B cell (primary cell): ENCODE measurements around the gene B4GALT7. TPM values are rescaled to one million over a fixed set of nuclear protein-coding genes. Genes with fewer than 3 reads are reported as not detected.
"Not testable (repeated sequence)": the region's sequence is repeated elsewhere in the genome, so short reads cannot be mapped to it uniquely, and the experiment has no call there.

Source experiments
- ATAC-seq: fragments of 200-7000 bp; cut with Tn5 transposase; one replicate; pipeline ENCODE4 v1.10.0; 2021; ENCODE audit warnings: low read depth, mild to moderate bottlenecking, moderate number of reproducible peaks, moderate library complexity
- CTCF ChIA-PET: fragments of 350-600 bp; sonication (Branson Sonifier 250); formaldehyde crosslinking; loops from one replicate; lab custom pipeline; 2021; ENCODE audit warnings: antibody characterized with exemption, inconsistent platforms; lab: Charles Lee
- POLR2A ChIA-PET: fragments of 350-600 bp; sonication (Branson Sonifier 250); formaldehyde crosslinking; loops from one replicate; lab custom pipeline; 2021; ENCODE audit warnings: antibody characterized with exemption; lab: Charles Lee
- DNase-seq: peaks from one replicate; pipeline ENCODE4 v3.0.0; 2013
- H2AFZ ChIP-seq: 2 replicates; pipeline ENCODE4 v1.6.1; 2012; ENCODE audit warnings: mild to moderate bottlenecking, low read depth, low read length; ENCODE audit not compliant: insufficient read depth, poor library complexity, severe bottlenecking
- H3K27ac ChIP-seq, 2 donors: 1 replicate in 1 of 2; 2 replicates in 1 of 2; pipeline ENCODE4 v1.5.1; 2012 to 2013; ENCODE audit warnings: low read length in 2 of 2, mild to moderate bottlenecking in 2 of 2, moderate library complexity in 1 of 2
- H3K27me3 ChIP-seq, 4 experiments: fragments of 200-600 bp in 1 of 4; sonication (generic) in 1 of 4; replicated peaks in 1 of 4; 1 replicate in 2 of 4; 2 replicates in 2 of 4; pipeline versions ENCODE4 v1.6.1 to v1.7.0; 2013 to 2016; ENCODE audit warnings: low read length in 3 of 4, mild to moderate bottlenecking in 2 of 4, mixed read lengths in 1 of 4, moderate library complexity in 1 of 4; ENCODE audit not compliant: insufficient read depth in 4 of 4, control insufficient read depth in 3 of 4; ENCODE audit errors: control extremely low read depth in 1 of 4
- H3K36me3 ChIP-seq, 2 experiments: replicated peaks in 1 of 2; 1 replicate in 1 of 2; 2 replicates in 1 of 2; pipeline versions ENCODE4 v1.6.1 to v1.7.1; 2013; ENCODE audit warnings: low read length in 1 of 2; ENCODE audit not compliant: insufficient read depth in 2 of 2, control insufficient read depth in 1 of 2; ENCODE audit errors: control extremely low read depth in 1 of 2, extremely low read depth in 1 of 2
- H3K4me1 ChIP-seq, 2 donors: fragments of 200-600 bp in 1 of 2; sonication (generic) in 1 of 2; 1 replicate in 1 of 2; 2 replicates in 1 of 2; pipeline versions ENCODE4 v1.5.1 to v1.6.1; 2013 to 2017; ENCODE audit warnings: low read length in 2 of 2; ENCODE audit not compliant: control insufficient read depth in 2 of 2, insufficient read depth in 2 of 2
- H3K4me2 ChIP-seq: replicated peaks from 2 replicates; pipeline ENCODE3; 2012; ENCODE audit warnings: mild to moderate bottlenecking, low read depth, low read length; ENCODE audit not compliant: poor library complexity, severe bottlenecking
- H3K4me3 ChIP-seq, 5 experiments: fragments of 200-600 bp in 1 of 5; sonication (generic) in 1 of 5; 1 replicate in 3 of 5; 2 replicates in 2 of 5; pipeline versions ENCODE4 v1.5.1 to v1.7.0; 2011 to 2016; ENCODE audit warnings: low read length in 4 of 5, mild to moderate bottlenecking in 4 of 5, low read depth in 2 of 5, control low read depth in 1 of 5, moderate library complexity in 1 of 5; ENCODE audit not compliant: insufficient read depth in 1 of 5; ENCODE audit errors: control extremely low read depth in 1 of 5, extremely low read depth in 1 of 5
- H3K79me2 ChIP-seq: fragments of 200-600 bp; sonication (generic); one replicate; pipeline ENCODE4 v1.6.0; 2016; ENCODE audit warnings: low read length; ENCODE audit not compliant: control insufficient read depth, insufficient read depth
- H3K9ac ChIP-seq: fragments of 200-600 bp; sonication (generic); 2 replicates; pipeline ENCODE4 v1.6.1; 2017; ENCODE audit warnings: mild to moderate bottlenecking, low read length, moderate library complexity
- H3K9me3 ChIP-seq, 3 donors: one replicate each; pipeline versions ENCODE4 v1.6.1 to v1.7.1; 2013; ENCODE audit warnings: low read length in 2 of 3; ENCODE audit not compliant: control insufficient read depth in 2 of 3, insufficient read depth in 1 of 3; ENCODE audit errors: control extremely low read depth in 1 of 3
- H4K20me1 ChIP-seq: 2 replicates; pipeline ENCODE4 v1.6.0; 2012; ENCODE audit warnings: mild to moderate bottlenecking, low read length; ENCODE audit not compliant: insufficient read depth, control insufficient read depth, poor library complexity, severe bottlenecking
- H3K27ac Mint-ChIP-seq: one replicate; pipeline ENCODE4 v1.8.0; 2021; ENCODE audit warnings: mixed read lengths
- H3K27me3 Mint-ChIP-seq: one replicate; pipeline ENCODE4 v1.8.0; 2021; ENCODE audit warnings: mixed read lengths
- H3K4me1 Mint-ChIP-seq: one replicate; pipeline ENCODE4 v1.8.0; 2021; ENCODE audit warnings: mixed read lengths
- H3K4me3 Mint-ChIP-seq: one replicate; pipeline ENCODE4 v1.8.0; 2021; ENCODE audit warnings: mixed read lengths
- H3K9me3 Mint-ChIP-seq: one replicate; pipeline ENCODE4 v1.8.0; 2022; ENCODE audit warnings: mixed read lengths; ENCODE audit not compliant: insufficient read depth
- CTCF ChIP-seq: fragments of 200-600 bp; IDR thresholded peaks from one replicate; pipeline ENCODE4 v1.8.0; 2022; ENCODE audit warnings: antibody characterized with exemption, mild to moderate bottlenecking
- EZH2 ChIP-seq: IDR thresholded peaks from 2 replicates; pipeline ENCODE4 v1.6.1; 2012; ENCODE audit warnings: borderline replicate concordance, low read depth, mild to moderate bottlenecking, moderate library complexity, low read length; ENCODE audit not compliant: insufficient read depth, poor library complexity, severe bottlenecking
- WGBS: methylation state at CpG from one replicate; pipeline ENCODE4 v1.1.5; 2013; ENCODE audit warnings: missing lambda C conversion rate; ENCODE audit not compliant: insufficient coverage; 5-methylcytosine and 5-hydroxymethylcytosine counted together
- intact Hi-C: fragments of 100-400 bp; cut with micrococcal nuclease; formaldehyde crosslinking; loops from one replicate; pipeline ENCODE4 v1.10.0; 2022
- polyA plus RNA-seq: library from polyadenylated mRNA; depleted of rRNA; stranded (reverse); fragments of >200 nt; gene quantifications from 2 replicates; pipeline ENCODE4 v1.2.3, GENCODE V29; 2012
- total RNA-seq, 2 donors: library from RNA; stranded (reverse); fragments of 120-200 nt in 1 of 2; gene quantifications; 1 replicate in 1 of 2; 2 replicates in 1 of 2; pipeline versions ENCODE4 v1.2.3 to v1.2.4, GENCODE V29; 2013 to 2022

B4GALT7 gene
- total and polyA plus RNA-seq, 2 donors (not counting 1 experiment from before 2014, with no cell fraction given): 27.0 to 41.8 TPM

- peaks cover 27% of the 10 kb centered on the region for H3K79me2 ChIP-seq
- POLR2A ChIA-PET: interaction anchor here (0.5 kb wide), 1 partner anchor 558 kb away, joined by 3 read pairs; no protein-coding TSS in a partner anchor
- peaks cover 11% of the 10 kb centered on the region for H4K20me1 ChIP-seq
- H3K4me1 ChIP-seq: peaks cover 12 to 16% of the 10 kb centered on the region in 2 donors
- Mint-ChIP-seq H3K9me3 (no peaks in the 10 kb centered on the region), H3K4me1 (peaks cover 16% of the 10 kb centered on the region), H3K4me3 (no peak overlapping the region), H3K27me3 (no peaks in the 10 kb centered on the region), H3K27ac (no peak overlapping the region)
- CTCF ChIA-PET: interaction anchor here (0.8 to 1.0 kb wide), 2 partner anchors 48 to 153 kb away, joined by 3 read pairs; no protein-coding TSS in a partner anchor
- no peak overlapping the region for H3K27ac ChIP-seq
- no peak for ATAC-seq
- peaks cover 0 to 2% of the 10 kb centered on the region in 2 experiments for H3K36me3 ChIP-seq
- no peak overlapping the region for H3K9ac ChIP-seq
- WGBS: no CpG with 5 or more reads among the region's 5 CpGs
- TF ChIP-seq CTCF (no peak), EZH2 (no peak)
- no peak overlapping the region for H2AFZ ChIP-seq
- H3K4me2 ChIP-seq: no peak overlapping the region
- intact Hi-C loops: no loop called here
- DNase-seq: no peak
- no peak overlapping the region for H3K4me3 ChIP-seq
- H3K9me3 ChIP-seq: peaks cover 0 to 4% (median 0%) of the 10 kb centered on the region in 3 donors
- H3K27me3 ChIP-seq: no peaks in the 10 kb centered on the region
Measured at GRCh38 chr5:177557796-177558195, 42.1 kb upstream of the B4GALT7 start.

- ATAC-seq, CTCF ChIA-PET, POLR2A ChIA-PET, H3K4me3 Mint-ChIP-seq, H2AFZ ChIP-seq, H3K27ac Mint-ChIP-seq, H3K9ac ChIP-seq, H3K27me3 Mint-ChIP-seq, H3K9me3 Mint-ChIP-seq, H3K4me1 Mint-ChIP-seq, H3K9me3 ChIP-seq, H3K4me1 ChIP-seq, H3K4me2 ChIP-seq, H3K36me3 ChIP-seq, H4K20me1 ChIP-seq, DNase-seq, H3K27ac ChIP-seq, H3K4me3 ChIP-seq, intact Hi-C loops, H3K27me3 ChIP-seq: not testable (repeated sequence)
- H3K79me2 ChIP-seq: peaks cover 13% of the 10 kb centered on the region
- 96% methylated on average over 4 of the region's 8 CpGs for WGBS
Measured at GRCh38 chr5:177559446-177559941, 40.4 kb upstream of the B4GALT7 start.
